Breast epithelium (tissue), 4 donors: ENCODE data around the gene IPO9. TPM values are rescaled to one million over a fixed set of nuclear protein-coding genes. Genes with fewer than 3 reads are reported as not detected.

Source experiments
- DNase-seq, 2 donors: peaks; one replicate each; pipeline ENCODE4 v3.0.0-alpha.2; 2019; ENCODE audit warnings: low spot score in 2 of 2
- H3K27ac ChIP-seq, 2 donors: fragments of 200-600 bp; sonication (generic) in 1 of 2; one replicate each; pipeline ENCODE4 v1.5.1; 2016 to 2019; ENCODE audit warnings: mild to moderate bottlenecking in 1 of 2
- H3K27me3 ChIP-seq, 2 donors: fragments of 200-600 bp; sonication (generic) in 1 of 2; one replicate each; pipeline versions ENCODE4 v1.5.1 to v1.6.0; 2017 to 2019; ENCODE audit warnings: control low read depth in 1 of 2, mild to moderate bottlenecking in 1 of 2
- H3K36me3 ChIP-seq: fragments of 200-600 bp; one replicate; pipeline ENCODE4 v1.5.1; 2019
- H3K4me1 ChIP-seq, 2 donors: fragments of 200-600 bp; sonication (generic); one replicate each; pipeline ENCODE4 v1.5.1; 2016 to 2019; ENCODE audit warnings: control low read depth in 1 of 2
- H3K4me3 ChIP-seq, 3 donors: fragments of 200-600 bp; sonication (generic); 1 replicate in 2 of 3; 2 replicates in 1 of 3; pipeline ENCODE4 v1.5.1; 2016 to 2019; ENCODE audit warnings: mild to moderate bottlenecking in 3 of 3, moderate library complexity in 2 of 3
- H3K9me3 ChIP-seq, 2 donors: fragments of 200-600 bp; sonication (generic) in 1 of 2; one replicate each; pipeline ENCODE4 v1.5.1; 2016 to 2019; ENCODE audit warnings: control low read depth in 1 of 2
- CTCF ChIP-seq, 3 donors: fragments of 450-650 bp; IDR thresholded peaks; one replicate each; pipeline ENCODE4 v1.5.1; 2016 to 2017; ENCODE audit warnings: antibody characterized with exemption in 3 of 3, mild to moderate bottlenecking in 3 of 3, moderate library complexity in 3 of 3
- POLR2A ChIP-seq: fragments of 450-650 bp; IDR thresholded peaks from one replicate; pipeline ENCODE4 v1.6.1; 2016; ENCODE audit warnings: antibody characterized with exemption, mild to moderate bottlenecking, moderate library complexity
- POLR2AphosphoS5 ChIP-seq, 3 donors: sonication (generic); formaldehyde crosslinking; IDR thresholded peaks; one replicate each; pipeline ENCODE4 v1.6.1; 2017; ENCODE audit warnings: antibody characterized with exemption in 3 of 3
- intact Hi-C: fragments of 100-400 bp; cut with DNase I; formaldehyde crosslinking; loops from one replicate; pipeline ENCODE4 v1.15.1; 2023; ENCODE audit warnings: low total_unique reads
- total RNA-seq, 3 donors: library from RNA; depleted of rRNA; stranded (reverse); fragments of >200 nt; gene quantifications; one replicate each; pipeline ENCODE4 v1.1.0, GENCODE V29; 2016

IPO9 gene
- total RNA-seq, 3 donors from 2014 or later, result 15.2 to 21.3 (median 18.1) TPM

- no peak for DNase-seq
- H3K27me3 ChIP-seq, result no peaks in the 10 kb centered on the region
Measured at GRCh38 chr1:201861448-201861847, 32.5 kb downstream of the IPO9 start.

GRCh38 chr1:201870397-201870796 is 41.4 kb downstream of the IPO9 start:
- H3K27ac ChIP-seq, result no peak overlapping the region
- H3K4me3 ChIP-seq, result no peak overlapping the region
- no peaks in the 10 kb centered on the region for H3K9me3 ChIP-seq
- DNase-seq, result no peak
- peaks cover 13% of the 10 kb centered on the region for H3K36me3 ChIP-seq
- H3K4me1 ChIP-seq, result no peaks in the 10 kb centered on the region
- TF ChIP-seq CTCF (IDR thresholded peaks at IDR 0.05) (no peak), POLR2A (no peak), POLR2AphosphoS5 (IDR thresholded peaks at IDR 0.05) (no peak)
- H3K27me3 ChIP-seq, result no peaks in the 10 kb centered on the region
- intact Hi-C loops, result no loop called here

More at GRCh38 chr1:201861448-201861847, 32.5 kb downstream of the IPO9 start:
- TF ChIP-seq POLR2A (no peak), POLR2AphosphoS5 (IDR thresholded peaks at IDR 0.05) (no peak), CTCF (IDR thresholded peaks at IDR 0.05) (no peak)
- intact Hi-C loops, result no loop called here
- no peaks in the 10 kb centered on the region for H3K4me1 ChIP-seq
- peaks cover 3% of the 10 kb centered on the region for H3K36me3 ChIP-seq
- no peak overlapping the region for H3K27ac ChIP-seq
- H3K9me3 ChIP-seq, result no peaks in the 10 kb centered on the region
- no peak overlapping the region for H3K4me3 ChIP-seq

GRCh38 chr1:201874672-201875071 is 45.7 kb downstream of the IPO9 start:
- Histone ChIP-seq H3K27ac (no peak overlapping the region), H3K9me3 (no peaks in the 10 kb centered on the region), H3K4me1 (no peaks in the 10 kb centered on the region), H3K36me3 (peaks cover 7% of the 10 kb centered on the region), H3K27me3 (no peaks in the 10 kb centered on the region), H3K4me3 (no peak overlapping the region)
- TF ChIP-seq POLR2A (no peak), POLR2AphosphoS5 (IDR thresholded peaks at IDR 0.05) (no peak), CTCF (IDR thresholded peaks at IDR 0.05) (no peak)
- intact Hi-C loops, result no loop called here
- no peak for DNase-seq

GRCh38 chr1:201876148-201876818 is 47.3 kb downstream of the IPO9 start:
- TF ChIP-seq POLR2AphosphoS5 (IDR thresholded peaks at IDR 0.05) (no peak), CTCF (IDR thresholded peaks at IDR 0.05) (peak in 2 of 3 donors; percentile 15 to 18), POLR2A (no peak)
- Histone ChIP-seq H3K9me3 (no peaks in the 10 kb centered on the region), H3K4me1 (no peaks in the 10 kb centered on the region), H3K36me3 (peaks cover 6% of the 10 kb centered on the region), H3K4me3 (no peak overlapping the region), H3K27ac (no peak overlapping the region), H3K27me3 (no peaks in the 10 kb centered on the region)
- intact Hi-C loops, result no loop called here
- no peak for DNase-seq

- no peak overlapping the region for H3K4me3 ChIP-seq
- no peak for TF ChIP-seq POLR2A
- no peak for TF ChIP-seq POLR2AphosphoS5 (IDR thresholded peaks at IDR 0.05)
- peak; percentile 43 to 75 (median 50) for TF ChIP-seq CTCF (IDR thresholded peaks at IDR 0.05)
- H3K9me3 ChIP-seq, result no peaks in the 10 kb centered on the region
- peak overlapping the region; percentile 21 to 42 for H3K27ac ChIP-seq
- no peaks in the 10 kb centered on the region for H3K36me3 ChIP-seq
- H3K27me3 ChIP-seq, result no peaks in the 10 kb centered on the region
- no peaks in the 10 kb centered on the region for H3K4me1 ChIP-seq
- peak in 1 of 2 donors; percentile 61 for DNase-seq
- intact Hi-C loops, result no loop called here
Measured at GRCh38 chr1:201877877-201878401, 49.0 kb downstream of the IPO9 start.
